ENCODE measurements around the gene AATF. TPM values are rescaled to one million over a fixed set of nuclear protein-coding genes. Genes with fewer than 3 reads are reported as not detected.

Gene AATF
- total RNA-seq, 2 donors from 2014 or later, result 28.8 to 41.3 TPM

- no peaks in the 10 kb centered on the region for H3K27me3 ChIP-seq (replicated peaks; ENCODE audit: insufficient read depth)
- H3K4me1 ChIP-seq (ENCODE audit: control insufficient read depth in 1 of 2, low read depth in 2 of 2), result peaks cover 7 to 20% of the 10 kb centered on the region in 2 donors
- no peaks in the 10 kb centered on the region for H3K9me3 ChIP-seq
- no peak for TF ChIP-seq CTCF (IDR thresholded peaks at IDR 0.05)
- ATAC-seq (ENCODE audit: insufficient number of reproducible peaks, low FRiP score, low read depth) (no peak), DNase-seq (ENCODE audit: low spot score) (no peak)
- no peaks in the 10 kb centered on the region for H3K36me3 ChIP-seq
- H3K4me3 ChIP-seq, result no peak overlapping the region
- H3K27ac ChIP-seq, result no peak overlapping the region
These were observed 30.2 kb downstream of the AATF start for GRCh38 chr17:36978810-36979564.

- Histone ChIP-seq H3K27me3 (replicated peaks; ENCODE audit: insufficient read depth) (no peaks in the 10 kb centered on the region), H3K4me1 (ENCODE audit: control insufficient read depth in 1 of 2, low read depth in 2 of 2) (peaks cover 7 to 20% of the 10 kb centered on the region in 2 donors), H3K4me3 (no peak overlapping the region), H3K36me3 (no peaks in the 10 kb centered on the region), H3K27ac (no peak overlapping the region), H3K9me3 (no peaks in the 10 kb centered on the region)
- ATAC-seq (ENCODE audit: insufficient number of reproducible peaks, low FRiP score, low read depth) (no peak), DNase-seq (ENCODE audit: low spot score) (no peak)
- TF ChIP-seq CTCF (IDR thresholded peaks at IDR 0.05), result no peak
These were observed 30.8 kb downstream of the AATF start for GRCh38 chr17:36979565-36979941.

GRCh38 chr17:36980280-36980761 lies 31.6 kb downstream of the AATF start:
- no peak for ATAC-seq (ENCODE audit: insufficient number of reproducible peaks, low FRiP score, low read depth)
- no peak for TF ChIP-seq CTCF (IDR thresholded peaks at IDR 0.05)
- H3K9me3 ChIP-seq, result no peaks in the 10 kb centered on the region

GRCh38 chr17:36983618-36984017 lies 34.9 kb downstream of the AATF start:
- Histone ChIP-seq H3K4me3 (no peak overlapping the region), H3K27ac (no peak overlapping the region), H3K36me3 (peaks cover 8% of the 10 kb centered on the region), H3K9me3 (no peaks in the 10 kb centered on the region), H3K4me1 (ENCODE audit: control insufficient read depth in 1 of 2, low read depth in 2 of 2) (peaks cover 7 to 20% of the 10 kb centered on the region in 2 donors), H3K27me3 (replicated peaks; ENCODE audit: insufficient read depth) (no peaks in the 10 kb centered on the region)
- DNase-seq (ENCODE audit: low spot score), result no peak
- TF ChIP-seq CTCF (IDR thresholded peaks at IDR 0.05), result no peak
- no peak for ATAC-seq (ENCODE audit: insufficient number of reproducible peaks, low FRiP score, low read depth)

More at GRCh38 chr17:36980280-36980761, 31.6 kb downstream of the AATF start:
- H3K27me3 ChIP-seq (replicated peaks; ENCODE audit: insufficient read depth), result no peaks in the 10 kb centered on the region
- H3K4me3 ChIP-seq, result no peak overlapping the region
- H3K4me1 ChIP-seq (ENCODE audit: control insufficient read depth in 1 of 2, low read depth in 2 of 2), result peaks cover 7 to 20% of the 10 kb centered on the region in 2 donors
- DNase-seq (ENCODE audit: low spot score), result no peak
- H3K36me3 ChIP-seq, result no peaks in the 10 kb centered on the region
- no peak overlapping the region for H3K27ac ChIP-seq

- Histone ChIP-seq H3K27me3 (replicated peaks; ENCODE audit: insufficient read depth) (no peaks in the 10 kb centered on the region), H3K4me1 (ENCODE audit: control insufficient read depth in 1 of 2, low read depth in 2 of 2) (no peaks in the 10 kb centered on the region), H3K9me3 (no peaks in the 10 kb centered on the region), H3K36me3 (peaks cover 18% of the 10 kb centered on the region), H3K27ac (no peak overlapping the region), H3K4me3 (no peak overlapping the region)
- DNase-seq (ENCODE audit: low spot score) (no peak), ATAC-seq (ENCODE audit: insufficient number of reproducible peaks, low FRiP score, low read depth) (no peak)
- TF ChIP-seq CTCF (IDR thresholded peaks at IDR 0.05), result no peak
These were observed 40.4 kb downstream of the AATF start for GRCh38 chr17:36989173-36989572.

All from thoracic aorta (tissue), 2 donors.